GM18870 (cell line): ENCODE data around the gene LAMB1.

ENCODE experiments used
- ATAC-seq: cut with Tn5 transposase; IDR thresholded peaks from one replicate; pipeline ENCODE4 v1.9.1; 2021; ENCODE audit warnings: moderate library complexity; ENCODE audit not compliant: unreplicated experiment

The LAMB1 gene

DNA sequence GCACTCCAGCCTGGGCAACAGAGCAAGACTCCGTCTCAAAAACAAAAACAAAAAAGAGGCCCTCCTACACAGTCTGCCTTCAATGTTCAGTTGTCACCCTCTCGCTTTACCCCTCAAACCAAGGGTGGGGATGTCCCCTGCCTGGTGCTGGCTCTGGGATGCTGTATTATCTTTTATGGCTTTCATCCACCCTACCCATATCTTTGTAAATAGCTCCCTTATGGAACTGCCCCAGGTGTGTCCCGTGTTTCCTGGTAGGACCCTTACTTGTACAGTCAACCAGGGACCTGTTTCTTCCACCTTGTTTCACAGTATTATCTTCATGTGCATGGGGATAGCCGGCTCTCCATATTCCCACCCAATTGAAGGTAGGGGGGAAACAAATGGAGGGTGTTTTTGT is 15.7 kb upstream of the LAMB1 start:
- ATAC-seq: no peak

DNA sequence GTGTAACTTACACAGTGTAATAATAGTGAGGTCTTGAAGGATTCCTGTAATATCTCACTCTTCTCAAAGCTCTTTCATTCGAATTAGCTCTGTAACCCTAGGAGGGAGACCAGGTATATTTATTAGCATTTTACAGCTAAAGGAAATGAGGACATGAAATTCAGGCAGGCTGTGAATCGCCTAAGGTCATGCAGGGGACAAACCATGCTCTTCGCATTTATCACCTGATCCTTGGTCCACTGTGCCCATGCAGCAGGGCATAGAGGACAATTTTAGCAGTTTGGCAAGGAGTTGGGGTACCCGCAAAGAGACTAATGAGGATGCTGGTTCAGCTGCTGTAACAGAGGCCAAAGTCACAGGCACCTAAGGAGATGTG is 14.8 kb upstream of the LAMB1 start:
- no peak for ATAC-seq

- ATAC-seq: no peak
Observed at GRCh38 chr7:108016841-108017775, 14.1 kb upstream of the LAMB1 start.

DNA sequence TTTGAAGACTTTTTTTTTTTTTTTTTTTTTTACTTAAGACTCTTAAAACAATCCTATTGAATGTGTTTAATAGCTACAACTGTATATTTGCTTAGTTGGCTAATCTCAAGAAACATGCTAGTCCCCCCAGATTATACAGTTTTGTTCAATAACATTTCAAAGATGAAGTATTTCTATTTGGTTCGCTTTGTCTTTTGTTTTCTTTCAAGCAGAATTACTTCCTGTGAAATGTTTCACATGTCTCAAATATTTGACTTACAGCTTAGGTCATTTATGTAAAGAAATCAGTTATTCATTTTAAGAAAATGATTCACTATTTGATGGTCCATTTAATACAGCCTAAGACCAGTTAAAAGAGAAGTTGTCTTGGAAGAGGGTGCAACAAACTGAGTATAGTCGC is 12.8 kb upstream of the LAMB1 start:
- ATAC-seq: no peak

DNA sequence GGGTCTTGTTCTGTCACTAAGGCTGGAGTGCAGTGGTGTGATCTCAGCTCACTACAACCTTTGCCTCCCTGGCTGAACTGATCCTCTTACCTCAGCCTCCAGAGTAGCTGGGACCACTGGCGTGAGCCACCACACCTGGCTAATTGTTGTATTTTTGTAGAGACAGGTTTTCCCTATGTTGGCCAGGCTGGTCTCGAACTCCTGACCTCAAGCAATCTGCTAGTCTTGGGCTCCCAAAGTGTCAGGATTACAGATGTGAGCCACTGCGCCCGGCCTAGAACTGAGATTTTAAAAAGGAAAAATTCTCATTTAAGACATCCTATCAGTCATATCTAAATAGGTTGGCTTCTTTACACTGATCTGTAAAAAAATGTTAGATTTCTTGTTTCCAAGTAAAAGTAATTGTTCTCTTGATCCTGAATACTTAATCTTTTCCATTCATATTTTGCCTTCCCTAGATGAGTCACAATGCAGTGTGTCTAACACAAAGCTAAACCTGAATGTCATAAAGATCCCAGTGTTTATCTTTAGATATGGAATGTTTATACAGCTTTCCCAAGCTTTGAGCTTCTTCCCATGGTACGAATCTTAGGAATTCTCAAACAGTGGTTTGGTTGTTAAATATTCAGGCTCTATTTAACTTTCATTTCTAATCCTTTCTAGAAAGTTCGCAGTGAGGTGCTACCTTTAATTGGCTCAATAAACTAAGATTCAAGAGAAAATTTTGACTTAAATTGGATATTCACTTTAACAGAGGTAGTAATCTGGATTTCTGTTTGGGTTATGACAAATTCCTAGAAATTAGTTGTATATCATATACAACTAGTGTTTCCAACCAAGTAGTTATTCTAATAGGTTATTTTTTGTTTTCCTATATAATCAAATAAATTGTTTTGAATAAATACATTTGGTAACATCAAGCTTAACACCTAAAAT is 12.1 kb upstream of the LAMB1 start:
- ATAC-seq: no peak

DNA sequence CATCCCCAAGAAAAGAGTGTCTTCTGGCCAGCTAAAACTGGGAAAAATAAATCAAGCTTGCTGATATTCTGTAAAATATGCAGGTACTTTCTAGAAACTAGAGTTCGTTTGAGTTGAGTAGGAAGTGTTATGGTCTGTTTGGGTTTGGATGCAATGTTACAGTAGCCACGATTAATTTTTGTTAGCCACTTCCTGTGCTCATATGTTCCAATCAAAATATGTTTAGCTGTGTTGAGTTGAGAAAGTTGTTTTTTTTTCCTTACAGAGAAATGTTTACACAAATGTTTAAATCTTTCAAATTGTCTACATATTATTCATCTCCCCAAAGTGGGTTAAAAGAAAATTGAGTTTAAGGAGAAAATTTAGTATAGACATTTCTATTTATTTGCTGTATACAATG is 11.3 kb upstream of the LAMB1 start:
- no peak for ATAC-seq

- ATAC-seq: no peak
Observed at GRCh38 chr7:108012499-108013430, 9.8 kb upstream of the LAMB1 start.

GRCh38 chr7:108010377-108010776 is 7.4 kb upstream of the LAMB1 start:
- ATAC-seq: no peak

GRCh38 chr7:108009873-108010272 is 6.9 kb upstream of the LAMB1 start:
- no peak for ATAC-seq

DNA sequence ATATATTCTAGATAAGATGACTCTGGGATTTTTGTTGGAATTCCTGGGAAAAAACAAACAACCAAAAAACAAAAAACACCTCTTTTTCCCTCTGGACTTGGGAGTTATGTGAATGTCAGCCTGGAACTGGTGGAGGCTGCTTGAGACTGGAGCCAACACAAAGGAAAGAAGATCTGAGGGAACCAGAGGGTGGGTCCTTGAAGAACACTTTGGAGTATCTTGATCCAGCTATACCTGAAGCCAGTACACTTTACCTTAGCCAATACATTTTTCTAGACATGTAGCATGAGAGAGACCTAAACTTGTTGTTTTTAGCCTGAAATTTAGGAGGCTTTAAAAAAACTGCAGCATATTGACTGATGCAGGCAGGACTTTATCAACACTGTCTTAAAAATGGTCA is 5.9 kb upstream of the LAMB1 start:
- no peak for ATAC-seq

DNA sequence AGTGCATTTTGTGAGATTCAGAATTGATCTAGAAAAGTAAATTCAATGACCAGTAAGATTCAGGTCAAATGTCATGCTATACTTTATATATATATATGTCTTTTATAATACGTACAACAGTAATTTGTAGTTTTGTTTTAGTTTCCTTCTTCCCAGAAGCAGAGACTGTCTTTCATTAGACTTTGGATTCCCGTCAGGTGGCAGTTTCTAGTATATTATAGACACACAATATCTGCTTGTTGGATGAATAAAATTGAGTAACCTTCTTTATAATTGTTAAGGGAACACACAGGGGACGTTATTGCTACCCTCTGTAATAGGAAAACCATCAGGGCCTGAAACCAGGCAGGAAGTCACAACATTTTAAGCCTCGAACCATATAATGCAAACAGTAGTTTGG is 5.3 kb upstream of the LAMB1 start:
- ATAC-seq: no peak

DNA sequence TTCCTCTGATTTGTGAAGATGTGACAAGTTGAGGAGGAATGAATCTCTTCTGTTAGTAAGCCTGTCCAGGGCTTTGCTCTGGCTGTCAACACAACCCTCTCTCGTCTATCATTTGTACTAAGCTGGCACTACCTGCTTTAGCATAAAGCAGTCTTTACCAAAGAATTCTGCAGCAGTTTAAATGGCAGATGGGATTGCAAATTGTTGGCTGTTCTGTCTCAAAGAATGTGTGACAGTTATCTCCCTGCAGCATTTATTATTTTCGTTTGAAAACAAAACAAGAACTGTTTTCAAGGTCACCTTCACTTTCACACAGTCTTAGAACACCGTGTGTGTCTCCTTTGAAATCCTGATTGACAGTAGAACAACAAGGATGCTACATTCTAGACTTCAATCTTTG is 4.8 kb upstream of the LAMB1 start:
- ATAC-seq: no peak

DNA sequence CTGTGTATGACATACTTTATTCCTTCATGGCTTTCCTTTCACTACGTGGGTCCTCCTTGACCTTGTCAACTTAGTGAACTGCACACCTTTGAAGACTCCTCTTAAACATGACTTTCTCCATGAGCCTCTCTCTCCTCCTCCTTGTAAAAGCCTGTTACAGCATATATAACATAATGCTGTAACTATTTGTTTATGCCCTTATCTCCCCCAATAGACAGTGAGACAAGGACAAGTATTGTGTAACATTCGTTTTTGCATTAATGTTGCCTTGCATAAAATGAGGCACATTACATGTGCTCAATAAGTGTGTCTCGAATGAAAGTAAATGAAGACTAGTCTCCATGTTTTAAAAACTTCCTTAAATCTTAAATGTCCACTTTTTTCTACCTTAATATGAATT is 4.3 kb upstream of the LAMB1 start:
- ATAC-seq: no peak

DNA sequence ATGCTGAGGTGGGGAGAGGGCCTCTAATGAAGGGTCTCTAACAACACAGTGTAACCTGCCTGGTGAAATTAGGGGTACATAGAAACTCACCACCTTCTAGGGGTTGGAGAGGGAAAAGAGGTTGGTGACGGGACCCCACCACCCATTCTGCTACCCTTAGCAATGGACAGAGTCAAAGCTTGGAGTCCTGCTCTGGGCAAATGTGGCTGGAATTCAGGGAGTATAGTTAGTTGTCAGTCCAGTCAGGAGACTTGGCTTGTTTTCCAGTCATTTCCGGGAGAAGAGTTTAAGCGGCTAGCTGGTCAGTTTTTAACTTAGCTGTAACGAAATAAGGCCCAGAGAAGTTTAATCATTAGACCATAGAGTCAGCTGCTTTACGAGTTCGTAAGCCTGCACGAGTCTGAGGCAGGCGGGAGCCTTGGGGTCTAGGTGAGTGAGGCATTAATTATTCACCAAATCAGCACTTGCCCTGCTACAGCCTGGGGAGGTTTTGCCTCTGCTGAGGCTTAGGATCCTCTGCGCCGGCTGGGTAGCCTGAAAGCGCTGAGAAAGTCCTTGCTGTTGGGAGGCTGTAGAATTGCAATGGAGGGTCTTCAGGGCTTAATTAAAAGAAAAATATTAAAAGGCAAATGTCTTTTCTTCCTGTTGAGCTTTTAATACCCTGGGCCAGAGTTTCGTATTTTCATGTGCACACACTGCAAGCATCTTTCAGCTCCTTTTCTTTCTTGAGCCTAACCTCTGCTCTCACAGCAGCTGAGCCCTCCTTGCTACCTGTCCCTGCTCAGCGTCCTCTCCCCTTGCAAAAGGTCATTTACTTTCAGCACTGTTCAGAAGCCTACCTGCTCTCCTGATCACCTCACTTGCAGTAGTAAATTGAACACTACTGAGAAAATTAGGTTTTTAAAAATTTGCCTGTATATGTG is 1.5 kb upstream of the LAMB1 start:
- ATAC-seq: no peak

DNA sequence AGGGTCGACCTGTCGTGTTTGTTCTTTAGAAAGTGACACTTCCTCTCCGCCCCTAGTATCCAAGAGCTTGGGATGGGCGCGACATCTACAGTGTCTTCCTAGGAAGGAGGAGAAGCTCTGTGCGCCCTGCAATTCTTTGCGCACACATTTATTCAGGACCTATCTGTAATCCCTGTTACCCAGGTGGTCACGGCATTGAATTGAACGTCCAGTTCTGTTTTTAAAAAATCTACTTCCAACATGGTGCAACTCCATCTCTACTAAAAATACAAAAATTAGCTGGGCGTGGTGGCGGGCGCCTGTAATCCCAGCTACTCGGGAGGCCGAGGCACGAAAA is 606 bp upstream of the LAMB1 start:
- ATAC-seq: no peak

- ATAC-seq: no peak
Observed at GRCh38 chr7:108001764-108002725, 916 bp downstream of the LAMB1 start.

GRCh38 chr7:108000875-108001763 is 1.8 kb downstream of the LAMB1 start:
- no peak for ATAC-seq
